BJ (cell line): ENCODE data around the gene TMEM248. TPM values are rescaled to one million over a fixed set of nuclear protein-coding genes. Genes with fewer than 3 reads are reported as not detected.
"Not testable (repeated sequence)": the region's sequence is repeated elsewhere in the genome, so short reads cannot be mapped to it uniquely, and the experiment has no call there.

Source experiments
- CTCF ChIA-PET: fragments of 350-600 bp; formaldehyde crosslinking; extraction: SDS; loops from one replicate; lab custom pipeline; 2021; ENCODE audit warnings: antibody characterized with exemption, inconsistent platforms; lab: Yijun Ruan, JAX
- POLR2A ChIA-PET: fragments of 300-600 bp; sonication (Branson Sonifier 250); formaldehyde crosslinking; extraction: SDS; loops from one replicate; lab custom pipeline; 2021; ENCODE audit warnings: antibody characterized with exemption; lab: Charles Lee
- DNase-seq: peaks from one replicate; pipeline ENCODE4 v3.0.0-alpha.2; 2011; ENCODE audit warnings: low read depth
- H3K27me3 ChIP-seq: 2 replicates; pipeline ENCODE4 v1.6.0; 2011; ENCODE audit warnings: low read length; ENCODE audit not compliant: control insufficient read depth, insufficient read depth
- H3K36me3 ChIP-seq: 2 replicates; pipeline ENCODE4 v1.5.1; 2011; ENCODE audit warnings: low read length; ENCODE audit not compliant: control insufficient read depth, insufficient read depth
- H3K4me3 ChIP-seq: 2 replicates; pipeline ENCODE4 v1.5.1; 2011; ENCODE audit warnings: low read depth, mild to moderate bottlenecking, control low read depth, low read length
- polyA plus RNA-seq: library from polyadenylated mRNA; depleted of rRNA; stranded (reverse); fragments of >200 nt; gene quantifications from 2 replicates; pipeline ENCODE4 v1.2.3, GENCODE V29; 2011
- TF ChIP-seq, protein P1 (sequence below): IDR thresholded peaks from 2 replicates; pipeline ENCODE4 v1.5.1; 2011; ENCODE audit warnings: low read depth, mild to moderate bottlenecking, control low read depth, inconsistent platforms, low read length, moderate library complexity; ENCODE audit not compliant: insufficient read depth

TMEM248 gene
- polyA plus RNA-seq, 1 experiment, result 281 TPM

DNA sequence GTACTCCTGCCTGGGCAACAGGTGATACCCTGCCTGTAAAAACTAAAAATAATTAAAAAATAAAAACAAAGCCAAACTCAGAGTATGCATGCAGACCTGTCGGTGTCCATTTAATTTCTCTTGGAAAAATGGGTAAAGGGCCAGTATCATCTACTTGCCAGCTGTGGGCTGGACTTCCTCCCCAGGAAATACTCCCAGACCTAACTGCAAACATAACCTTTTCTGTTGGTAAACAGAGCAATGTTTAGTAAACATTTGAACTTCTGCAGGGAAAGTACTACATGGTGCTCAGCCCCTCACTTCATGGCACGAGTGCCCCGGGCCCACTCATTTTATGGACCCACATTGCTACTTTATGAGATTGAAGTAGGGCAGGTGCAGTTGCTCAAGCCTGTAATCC lies 10.2 kb upstream of the TMEM248 start:
- Histone ChIP-seq H3K27me3 (no peaks in the 10 kb centered on the region), H3K36me3 (no peaks in the 10 kb centered on the region; the same call in 1 of the 2 replicates), H3K4me3 (no peak overlapping the region)
- no peak for DNase-seq
- TF ChIP-seq, protein P1, sequence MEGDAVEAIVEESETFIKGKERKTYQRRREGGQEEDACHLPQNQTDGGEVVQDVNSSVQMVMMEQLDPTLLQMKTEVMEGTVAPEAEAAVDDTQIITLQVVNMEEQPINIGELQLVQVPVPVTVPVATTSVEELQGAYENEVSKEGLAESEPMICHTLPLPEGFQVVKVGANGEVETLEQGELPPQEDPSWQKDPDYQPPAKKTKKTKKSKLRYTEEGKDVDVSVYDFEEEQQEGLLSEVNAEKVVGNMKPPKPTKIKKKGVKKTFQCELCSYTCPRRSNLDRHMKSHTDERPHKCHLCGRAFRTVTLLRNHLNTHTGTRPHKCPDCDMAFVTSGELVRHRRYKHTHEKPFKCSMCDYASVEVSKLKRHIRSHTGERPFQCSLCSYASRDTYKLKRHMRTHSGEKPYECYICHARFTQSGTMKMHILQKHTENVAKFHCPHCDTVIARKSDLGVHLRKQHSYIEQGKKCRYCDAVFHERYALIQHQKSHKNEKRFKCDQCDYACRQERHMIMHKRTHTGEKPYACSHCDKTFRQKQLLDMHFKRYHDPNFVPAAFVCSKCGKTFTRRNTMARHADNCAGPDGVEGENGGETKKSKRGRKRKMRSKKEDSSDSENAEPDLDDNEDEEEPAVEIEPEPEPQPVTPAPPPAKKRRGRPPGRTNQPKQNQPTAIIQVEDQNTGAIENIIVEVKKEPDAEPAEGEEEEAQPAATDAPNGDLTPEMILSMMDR, result no peak
- CTCF ChIA-PET, result interaction anchor here (0.6 kb wide), 1 partner anchor 27 kb away, joined by 3 read pairs; no protein-coding TSS in a partner anchor
- POLR2A ChIA-PET, result no interaction called here

DNA sequence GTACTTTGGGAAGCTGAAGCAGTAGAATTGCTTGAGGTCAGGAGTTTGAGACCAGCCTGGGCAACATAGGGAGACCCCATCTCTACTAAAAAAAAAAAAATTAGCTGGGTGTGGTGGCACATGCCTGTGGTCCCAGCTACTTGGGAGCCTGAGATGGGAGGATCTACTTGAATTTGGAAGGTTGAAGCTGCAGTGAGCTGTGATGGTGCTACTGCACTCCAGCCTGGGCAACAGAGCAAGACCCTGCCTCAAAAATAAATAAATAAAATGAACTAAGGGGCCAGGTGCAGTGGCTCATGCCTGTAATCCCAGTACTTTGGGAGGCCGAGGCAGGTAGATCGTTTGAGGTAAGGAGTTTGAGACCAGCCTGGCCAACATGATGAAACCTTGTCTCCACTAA lies 9.8 kb upstream of the TMEM248 start:
- DNase-seq, POLR2A ChIA-PET, H3K4me3 ChIP-seq, H3K27me3 ChIP-seq, H3K36me3 ChIP-seq: not testable (repeated sequence)
- CTCF ChIA-PET, result interaction anchor here (0.6 to 0.7 kb wide), 2 partner anchors 12 to 27 kb away, joined by 3 to 6 read pairs; no protein-coding TSS in a partner anchor

DNA sequence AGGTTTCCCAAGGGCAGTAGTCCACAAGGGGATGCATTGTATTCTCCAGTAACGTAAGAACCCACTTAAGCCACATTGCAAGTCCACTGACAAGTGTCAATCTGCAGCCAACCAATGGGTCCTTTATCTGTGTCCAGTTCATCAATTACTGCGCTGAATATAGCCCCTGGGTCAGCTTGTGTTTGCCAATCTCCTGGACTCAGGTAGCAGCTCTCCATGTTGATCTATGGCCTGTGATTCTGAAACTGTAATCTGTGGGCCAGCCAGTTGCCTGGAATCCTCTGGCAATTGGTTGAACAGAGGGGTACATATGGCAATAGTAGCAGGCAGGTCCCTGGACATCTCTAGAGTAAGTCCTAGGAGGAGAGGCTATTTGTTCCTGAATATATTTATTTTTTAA lies 8.8 kb upstream of the TMEM248 start:
- H3K4me3 ChIP-seq, result no peak overlapping the region
- no peaks in the 10 kb centered on the region for H3K27me3 ChIP-seq
- TF ChIP-seq, protein P1, result no peak
- no peak for DNase-seq
- POLR2A ChIA-PET, result no interaction called here
- H3K36me3 ChIP-seq, result no peaks in the 10 kb centered on the region
- CTCF ChIA-PET, result interaction anchor here (1.5 kb wide), 1 partner anchor 8 kb away, joined by 3 read pairs; no protein-coding TSS in a partner anchor

- Histone ChIP-seq H3K4me3 (no peak overlapping the region), H3K36me3 (no peaks in the 10 kb centered on the region), H3K27me3 (no peaks in the 10 kb centered on the region)
- DNase-seq, result no peak
- TF ChIP-seq, protein P1, result no peak
- ChIA-PET CTCF (interaction anchor here (1.5 kb wide), 1 partner anchor 9 kb away, joined by 3 read pairs; no protein-coding TSS in a partner anchor), POLR2A (no interaction called here)
These were observed 7.6 kb upstream of the TMEM248 start for GRCh38 chr7:66913118-66914037.

GRCh38 chr7:66917904-66918303 lies 3.1 kb upstream of the TMEM248 start:
- DNase-seq, H3K27me3 ChIP-seq, H3K4me3 ChIP-seq, CTCF ChIA-PET, H3K36me3 ChIP-seq, POLR2A ChIA-PET: not testable (repeated sequence)

DNA sequence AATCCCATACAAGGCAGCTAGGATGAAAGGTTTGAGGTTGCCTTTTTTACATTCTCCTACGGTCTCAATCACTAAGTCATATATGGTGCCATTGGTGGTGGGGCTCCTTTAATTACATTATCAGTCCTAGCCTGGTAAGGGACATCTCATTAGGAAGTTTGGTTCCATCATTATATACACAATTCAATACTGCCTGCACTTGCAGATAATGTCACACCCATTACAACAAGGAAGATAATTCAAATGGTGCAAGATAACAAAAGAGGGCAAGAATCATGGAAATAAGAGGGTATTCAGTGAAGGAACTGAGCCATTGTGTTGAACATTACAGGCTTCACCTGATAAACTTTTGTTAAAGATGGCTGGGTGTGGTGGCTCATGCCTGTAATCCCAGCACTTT lies 1.7 kb upstream of the TMEM248 start:
- TF ChIP-seq, protein P1, result no peak
- Histone ChIP-seq H3K27me3 (no peaks in the 10 kb centered on the region), H3K4me3 (no peak overlapping the region), H3K36me3 (0 out of 2 replicates have a peak, but pooled peaks cover 2% of the 10 kb centered on the region)
- no peak for DNase-seq
- POLR2A ChIA-PET, result no interaction called here
- CTCF ChIA-PET, result no interaction called here
